ENCODE data around the gene IMMP2L.

GRCh38 chr7:111210996-111211395 is 351.3 kb downstream of the IMMP2L start:
- TF ChIP-seq EZH2phosphoT487 (IDR thresholded peaks at IDR 0.05; ENCODE audit: insufficient read depth, low read depth) (no peak), EZH2 (IDR thresholded peaks at IDR 0.05; ENCODE audit: insufficient read depth, poor library complexity, severe bottlenecking) (no peak)

Measured in GM23248 (cell line).